Lower leg skin (tissue), 4 donors: Measurements from ENCODE around the gene DHRSX. TPM values are rescaled to one million over a fixed set of nuclear protein-coding genes. Genes with fewer than 3 reads are reported as not detected.

Source experiments
- DNase-seq, 2 donors: peaks; one replicate each; pipeline ENCODE4 v3.0.0-alpha.2; 2019; ENCODE audit warnings: low spot score in 2 of 2
- H3K4me3 ChIP-seq: fragments of 200-600 bp; sonication (generic); 2 replicates; pipeline ENCODE4 v1.5.1; 2017; ENCODE audit warnings: mild to moderate bottlenecking, low read depth; ENCODE audit not compliant: poor library complexity, severe bottlenecking
- POLR2A ChIP-seq, 2 donors: fragments of 450-650 bp; IDR thresholded peaks; one replicate each; pipeline ENCODE4 v1.6.1; 2016 to 2017; ENCODE audit warnings: antibody characterized with exemption in 2 of 2, mild to moderate bottlenecking in 1 of 2, moderate library complexity in 1 of 2
- WGBS, 2 donors: methylation state at CpG; one replicate each; pipeline ENCODE4 v1.1.5; 2018; 5-methylcytosine and 5-hydroxymethylcytosine counted together
- intact Hi-C: fragments of 100-400 bp; cut with DNase I; formaldehyde crosslinking; loops from one replicate; pipeline ENCODE4 v1.15.0; 2023; ENCODE audit warnings: low total_unique reads
- total RNA-seq, 4 donors: library from RNA; depleted of rRNA; stranded (reverse); fragments of >200 nt; gene quantifications; one replicate each; pipeline ENCODE4 v1.1.0, GENCODE V29; 2016
- TF ChIP-seq, protein P1 (sequence below), 3 donors: fragments of 450-650 bp; IDR thresholded peaks; one replicate each; pipeline ENCODE4 v1.5.1; 2016; ENCODE audit warnings: antibody characterized with exemption in 3 of 3, mild to moderate bottlenecking in 3 of 3, moderate library complexity in 2 of 3

The DHRSX gene
- total RNA-seq, 4 donors from 2014 or later = 10.9 to 21.7 (median 16.2) TPM

DNA sequence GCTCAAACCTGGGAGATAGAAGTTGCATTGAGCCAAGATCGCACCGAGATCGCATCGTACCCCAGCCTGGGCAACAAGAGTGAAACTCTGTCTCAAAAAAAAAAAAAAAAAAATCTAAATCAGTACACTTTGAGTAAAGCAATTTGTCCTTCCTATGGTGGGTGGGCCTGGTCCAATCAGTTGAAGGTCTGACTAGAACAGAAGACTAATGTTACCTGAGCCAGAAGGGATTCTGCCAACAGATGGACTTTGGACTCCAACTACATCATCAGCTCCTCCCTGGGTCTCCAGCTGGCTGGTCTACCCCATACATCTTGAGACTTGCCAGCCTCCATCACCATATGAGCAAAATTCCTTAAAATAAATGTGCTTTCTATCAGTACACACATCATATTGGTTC, 155.2 kb downstream of the DHRSX start:
- TF ChIP-seq POLR2A (IDR thresholded peaks at IDR 0.05) = no peak
- TF ChIP-seq, protein P1, sequence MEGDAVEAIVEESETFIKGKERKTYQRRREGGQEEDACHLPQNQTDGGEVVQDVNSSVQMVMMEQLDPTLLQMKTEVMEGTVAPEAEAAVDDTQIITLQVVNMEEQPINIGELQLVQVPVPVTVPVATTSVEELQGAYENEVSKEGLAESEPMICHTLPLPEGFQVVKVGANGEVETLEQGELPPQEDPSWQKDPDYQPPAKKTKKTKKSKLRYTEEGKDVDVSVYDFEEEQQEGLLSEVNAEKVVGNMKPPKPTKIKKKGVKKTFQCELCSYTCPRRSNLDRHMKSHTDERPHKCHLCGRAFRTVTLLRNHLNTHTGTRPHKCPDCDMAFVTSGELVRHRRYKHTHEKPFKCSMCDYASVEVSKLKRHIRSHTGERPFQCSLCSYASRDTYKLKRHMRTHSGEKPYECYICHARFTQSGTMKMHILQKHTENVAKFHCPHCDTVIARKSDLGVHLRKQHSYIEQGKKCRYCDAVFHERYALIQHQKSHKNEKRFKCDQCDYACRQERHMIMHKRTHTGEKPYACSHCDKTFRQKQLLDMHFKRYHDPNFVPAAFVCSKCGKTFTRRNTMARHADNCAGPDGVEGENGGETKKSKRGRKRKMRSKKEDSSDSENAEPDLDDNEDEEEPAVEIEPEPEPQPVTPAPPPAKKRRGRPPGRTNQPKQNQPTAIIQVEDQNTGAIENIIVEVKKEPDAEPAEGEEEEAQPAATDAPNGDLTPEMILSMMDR (IDR thresholded peaks at IDR 0.05) = no peak
- H3K4me3 ChIP-seq = no peak overlapping the region
- WGBS, 2 donors = 99% methylated on average over 4 of the region's 4 CpGs
- intact Hi-C loops = no loop called here
- peak in 1 of 2 donors; percentile 52 for DNase-seq

DNA sequence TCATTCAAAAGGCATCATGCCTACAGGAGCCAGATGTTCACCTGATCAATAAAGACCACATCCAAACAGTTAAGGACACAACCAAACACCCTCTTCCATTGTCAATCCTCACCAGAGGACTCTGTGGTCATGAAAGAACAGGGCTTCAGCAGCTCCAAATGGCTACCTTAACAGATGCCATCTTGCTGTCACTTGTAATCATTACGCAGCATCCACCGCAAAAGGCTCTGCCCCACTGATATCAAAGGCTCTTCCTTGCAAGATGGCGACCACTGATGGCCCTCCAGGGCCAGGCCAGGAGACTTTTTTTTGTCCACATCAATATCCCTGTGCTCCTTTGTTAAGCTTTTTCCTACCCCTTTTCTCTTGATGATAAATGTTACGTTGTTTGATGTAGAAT, 157.4 kb downstream of the DHRSX start:
- WGBS, 2 donors = 96% methylated on average over 4 of the region's 4 CpGs
- no peak for TF ChIP-seq POLR2A (IDR thresholded peaks at IDR 0.05)
- TF ChIP-seq, protein P1 (IDR thresholded peaks at IDR 0.05) = no peak
- no peak for DNase-seq

DNA sequence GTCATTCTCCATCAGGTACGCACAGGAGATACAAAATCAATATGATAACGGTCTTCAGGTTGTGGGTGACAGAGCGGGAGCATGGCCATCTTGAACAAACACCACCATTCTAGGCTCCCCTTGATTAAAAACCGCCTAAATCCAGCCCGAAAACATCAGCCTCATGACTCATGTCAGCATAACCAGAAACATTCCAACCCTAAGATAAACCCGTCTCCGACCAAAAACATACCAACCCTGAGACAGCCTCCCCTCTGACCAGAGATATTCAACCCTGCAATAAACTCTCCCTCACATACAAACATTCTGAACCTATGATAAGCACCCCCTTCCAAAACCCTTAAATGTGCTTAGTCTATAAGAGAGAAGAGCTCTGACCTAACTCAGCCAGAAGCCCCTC, 157.9 kb downstream of the DHRSX start:
- no peak overlapping the region for H3K4me3 ChIP-seq
- DNase-seq = peak in 1 of 2 donors; percentile 18
- WGBS, 2 donors = 84 to 88% methylated on average over 7 of the region's 7 CpGs
- intact Hi-C loops = no loop called here
- TF ChIP-seq, protein P1 (IDR thresholded peaks at IDR 0.05) = no peak
- TF ChIP-seq POLR2A (IDR thresholded peaks at IDR 0.05) = no peak

More for the DNA sequence above, 157.4 kb downstream of the DHRSX start:
- H3K4me3 ChIP-seq = no peak overlapping the region
- intact Hi-C loops = no loop called here

DNA sequence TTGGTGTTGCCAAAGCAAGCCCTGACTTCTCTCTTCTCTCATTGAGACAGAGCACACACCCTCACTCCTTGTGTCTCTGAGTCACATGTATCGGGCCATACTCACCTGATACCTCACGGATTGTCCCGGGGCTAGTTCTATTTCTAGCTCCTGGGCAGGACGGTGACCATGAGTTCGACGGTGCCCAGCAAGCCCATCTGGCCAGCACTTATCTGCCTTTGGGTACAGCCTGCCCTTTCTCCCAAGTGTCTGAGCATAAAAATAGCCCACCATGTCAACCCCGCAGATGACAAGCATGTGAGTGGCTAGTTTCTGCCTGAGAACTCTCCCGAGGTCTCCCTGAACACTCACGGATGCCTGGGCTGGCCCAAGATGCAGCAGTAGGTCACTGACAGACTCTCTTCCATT, 158.5 kb downstream of the DHRSX start:
- TF ChIP-seq, protein P1 (IDR thresholded peaks at IDR 0.05) = no peak
- TF ChIP-seq POLR2A (IDR thresholded peaks at IDR 0.05) = no peak
- WGBS, 2 donors = 54 to 78% methylated on average over 9 of the region's 9 CpGs
- peak in 1 of 2 donors; percentile 45 for DNase-seq
- no peak overlapping the region for H3K4me3 ChIP-seq
- intact Hi-C loops = no loop called here

DNA sequence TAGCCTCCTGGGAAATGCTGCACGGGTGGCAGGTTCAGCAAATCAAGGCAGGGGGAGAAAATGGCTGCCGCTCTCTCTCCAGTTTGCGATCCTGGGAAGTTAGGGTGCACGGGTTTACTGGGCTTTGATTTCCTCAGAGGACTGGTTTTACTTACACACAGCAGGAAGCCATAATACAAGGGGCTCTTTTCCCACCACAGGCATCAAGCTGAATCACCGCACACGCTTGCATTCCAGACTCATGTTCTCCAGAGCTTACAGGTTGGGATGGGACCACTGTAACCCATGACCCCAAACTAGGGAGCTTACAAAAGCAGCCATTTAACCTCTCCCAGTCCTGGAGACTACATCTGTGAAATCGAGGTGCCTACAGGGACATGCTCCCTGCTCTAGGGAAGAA, 159.8 kb downstream of the DHRSX start:
- WGBS, 2 donors = 87 to 94% methylated on average over 7 of the region's 7 CpGs
- TF ChIP-seq POLR2A (IDR thresholded peaks at IDR 0.05) = no peak
- TF ChIP-seq, protein P1 (IDR thresholded peaks at IDR 0.05) = no peak
- intact Hi-C loops = no loop called here
- peak in 1 of 2 donors; percentile 31 for DNase-seq
- no peak overlapping the region for H3K4me3 ChIP-seq

DNA sequence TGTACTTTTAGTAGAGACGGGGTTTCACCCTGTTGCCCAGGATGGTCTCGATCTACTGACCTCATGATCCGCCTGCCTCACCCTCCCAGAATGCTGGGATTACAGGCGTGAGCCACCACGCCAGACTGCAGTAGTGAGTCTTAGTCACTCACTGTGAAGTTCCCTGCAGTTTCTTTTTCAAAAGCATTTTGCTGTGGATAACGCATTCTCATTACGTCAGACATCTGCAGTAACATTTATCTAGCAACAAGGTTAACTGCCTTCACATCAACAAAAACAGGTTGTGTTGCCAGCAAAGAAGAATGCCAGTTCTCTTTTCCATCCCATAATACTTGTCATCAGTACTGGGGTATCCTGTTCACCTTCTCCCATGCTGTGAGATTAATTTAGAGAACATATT, 164.6 kb downstream of the DHRSX start:
- H3K4me3 ChIP-seq = no peak overlapping the region
- no peak for TF ChIP-seq POLR2A (IDR thresholded peaks at IDR 0.05)
- TF ChIP-seq, protein P1 (IDR thresholded peaks at IDR 0.05) = no peak
- intact Hi-C loops = no loop called here
- whole genome bisulfite sequencing, 2 donors = 94 to 96% methylated on average over 7 of the region's 7 CpGs
- DNase-seq = no peak
